Left renal cortex interstitium (tissue), 4 donors: Measurements from ENCODE around the gene COL9A3. TPM values are rescaled to one million over a fixed set of nuclear protein-coding genes. Genes with fewer than 3 reads are reported as not detected.
"Not testable (repeated sequence)": the region's sequence is repeated elsewhere in the genome, so short reads cannot be mapped to it uniquely, and the experiment has no call there.

Experiments
- DNase-seq, 4 donors: peaks; one replicate each; pipeline ENCODE4 v3.0.0-alpha.2; 2013; ENCODE audit warnings: low read depth in 4 of 4, low spot score in 2 of 4, missing footprints in 1 of 4
- polyA plus RNA-seq, 4 donors: library from polyadenylated mRNA; unstranded; fragments of 120-200 nt; gene quantifications; one replicate each; pipeline ENCODE4 v1.2.1, GENCODE V29; 2013; ENCODE audit not compliant: insufficient read length in 4 of 4

Gene COL9A3
- polyA plus RNA-seq, 4 donors, result 19.3 to 29.5 (median 24.9) TPM

GRCh38 chr20:62832212-62832922 is 15.5 kb downstream of the COL9A3 start:
- no peak for DNase-seq

GRCh38 chr20:62832951-62833391 is 16.1 kb downstream of the COL9A3 start:
- DNase-seq, result no peak

- DNase-seq, result no peak
Observed at GRCh38 chr20:62834967-62835730, 18.3 kb downstream of the COL9A3 start.

DNA sequence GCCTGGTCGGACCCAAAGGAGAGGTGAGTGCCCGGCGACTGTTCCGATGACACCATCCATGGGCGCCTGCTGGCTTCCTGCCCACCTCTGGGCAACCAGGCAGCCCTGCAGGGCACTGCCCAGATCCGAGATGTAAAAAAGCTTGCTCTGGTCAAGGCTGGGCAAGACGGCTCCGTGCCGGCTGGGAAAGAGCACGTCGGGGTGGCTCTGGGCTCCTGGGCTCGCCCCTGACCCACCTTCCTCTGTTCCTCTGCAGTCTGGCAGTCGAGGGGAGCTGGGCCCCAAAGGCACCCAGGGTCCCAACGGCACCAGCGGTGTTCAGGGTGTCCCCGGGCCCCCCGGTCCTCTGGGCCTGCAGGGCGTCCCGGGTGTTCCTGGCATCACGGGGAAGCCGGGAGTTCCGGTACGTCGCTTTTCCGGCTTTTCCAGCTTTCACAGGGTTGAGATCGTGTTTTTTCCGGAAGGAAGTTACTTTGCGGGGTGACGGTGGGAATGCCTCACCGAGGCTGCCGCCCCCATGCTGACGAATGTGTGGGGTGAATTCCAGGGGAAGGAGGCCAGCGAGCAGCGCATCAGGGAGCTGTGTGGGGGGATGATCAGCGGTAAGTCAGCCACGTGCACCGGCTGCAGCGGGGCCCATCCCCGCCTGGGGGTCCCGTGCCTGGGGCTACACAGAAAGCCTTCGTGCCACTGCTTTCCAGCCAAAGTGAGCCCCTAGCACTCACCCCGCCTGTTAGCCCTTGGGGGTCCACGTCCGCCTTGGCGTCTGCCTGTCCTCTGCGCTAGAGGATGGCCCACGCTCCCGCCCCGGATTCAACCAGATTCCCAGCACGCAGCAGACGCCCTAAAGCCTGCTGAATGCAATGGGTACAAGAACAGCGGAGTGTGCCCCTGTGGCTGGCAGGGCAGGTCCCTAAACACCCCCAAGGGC is 19.3 kb downstream of the COL9A3 start:
- DNase-seq, result no peak

DNA sequence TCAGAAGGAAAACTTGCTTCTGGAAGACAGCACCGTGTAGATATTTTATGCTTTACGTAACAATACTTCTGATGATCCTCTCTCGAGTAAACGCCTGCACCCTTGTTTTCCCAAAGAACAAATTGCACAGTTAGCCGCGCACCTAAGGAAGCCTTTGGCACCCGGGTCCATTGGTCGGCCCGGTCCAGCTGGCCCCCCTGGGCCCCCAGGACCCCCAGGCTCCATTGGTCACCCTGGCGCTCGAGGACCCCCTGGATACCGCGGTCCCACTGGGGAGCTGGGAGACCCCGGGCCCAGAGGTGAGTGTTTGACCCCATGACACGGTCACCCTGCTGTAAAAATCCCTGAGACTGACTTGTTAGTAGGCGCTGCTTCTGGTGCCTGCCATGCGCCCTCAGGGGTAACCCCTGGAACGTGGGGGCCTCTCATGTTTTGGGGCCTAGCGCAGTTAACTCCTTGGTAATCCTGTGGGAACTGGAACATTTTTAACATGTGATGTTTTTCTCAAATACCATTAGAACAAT is 20.2 kb downstream of the COL9A3 start:
- no peak for DNase-seq

DNA sequence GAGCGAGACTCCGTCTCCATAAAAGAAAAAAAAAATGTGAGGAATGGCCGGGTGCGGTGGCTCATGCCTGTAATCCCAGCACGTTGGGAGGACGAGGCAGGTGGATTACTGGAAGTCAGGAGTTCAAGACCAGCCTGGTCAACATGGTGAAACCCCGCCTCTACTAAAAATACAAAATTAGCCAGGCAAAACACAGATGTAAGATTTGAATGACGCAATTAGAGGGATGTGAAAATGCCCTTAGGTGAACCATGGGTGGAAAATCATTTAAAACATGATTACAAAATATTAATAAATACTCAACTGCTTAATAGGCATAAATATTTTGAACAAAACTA is 20.9 kb downstream of the COL9A3 start:
- no peak for DNase-seq

GRCh38 chr20:62838128-62838891 is 21.5 kb downstream of the COL9A3 start:
- no peak for DNase-seq

DNA sequence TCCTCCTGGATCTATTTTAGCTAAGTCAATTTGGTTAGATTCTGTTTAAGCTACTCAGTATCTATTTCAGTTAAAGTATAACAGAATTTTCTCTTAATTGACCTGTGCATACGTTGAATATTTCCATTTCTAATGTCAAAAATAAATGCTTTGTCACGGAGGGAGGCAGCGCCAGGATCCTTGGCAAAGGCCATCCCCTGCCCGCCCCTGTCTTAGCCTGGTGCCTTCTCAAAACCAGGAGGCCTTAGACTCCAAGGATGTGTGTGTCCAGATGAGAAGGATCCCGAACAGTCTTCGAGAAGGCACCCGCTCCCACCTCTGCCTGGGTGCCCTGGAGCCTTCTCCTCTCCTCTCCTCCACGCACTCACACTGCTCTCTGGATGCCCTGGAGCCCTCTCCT is 22.4 kb downstream of the COL9A3 start:
- DNase-seq, result no peak

- no peak for DNase-seq
Observed at GRCh38 chr20:62839816-62840215, 23.0 kb downstream of the COL9A3 start.

DNA sequence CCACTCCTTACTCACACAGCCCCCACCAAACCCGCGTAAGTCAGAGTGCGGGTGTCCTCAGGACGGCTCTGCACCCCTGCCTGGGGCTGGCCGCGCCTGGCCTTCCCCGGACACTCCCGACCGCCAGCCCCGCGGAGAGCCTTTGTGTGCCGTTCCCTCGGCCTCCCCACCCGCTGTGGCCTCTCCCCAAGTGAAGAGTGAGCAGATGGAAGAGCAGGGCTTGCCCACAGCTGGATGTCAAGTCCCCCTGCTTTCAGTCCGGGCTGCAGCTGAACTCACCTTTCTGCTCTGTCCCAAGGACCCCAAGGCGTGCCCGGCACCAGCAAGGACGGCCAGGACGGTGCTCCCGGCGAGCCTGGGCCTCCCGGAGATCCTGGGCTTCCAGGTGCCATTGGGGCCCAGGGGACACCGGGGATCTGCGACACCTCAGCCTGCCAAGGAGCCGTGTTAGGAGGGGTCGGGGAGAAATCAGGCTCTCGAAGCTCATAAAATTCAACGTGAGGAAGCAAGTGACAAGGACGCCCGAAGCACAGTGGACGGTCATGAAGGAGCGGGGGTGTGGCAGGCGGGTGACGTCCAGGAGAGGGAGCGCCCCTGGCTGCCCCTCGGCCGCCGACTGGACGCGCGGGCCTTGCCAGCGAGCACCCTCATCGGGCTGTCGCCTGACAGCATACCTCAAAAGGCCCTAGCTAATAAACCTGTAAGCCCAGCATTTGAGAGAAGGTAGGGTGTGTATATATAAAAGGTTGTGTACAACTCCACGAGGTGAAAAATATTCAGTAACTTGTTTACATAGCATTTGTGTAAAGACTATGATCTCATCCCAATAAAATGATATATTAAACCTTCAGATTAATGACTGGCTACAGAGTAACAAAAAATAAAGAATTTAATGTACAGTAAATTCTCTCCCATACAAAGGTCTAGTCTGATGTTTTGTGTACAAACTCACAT is 23.7 kb downstream of the COL9A3 start:
- DNase-seq, result no peak

DNA sequence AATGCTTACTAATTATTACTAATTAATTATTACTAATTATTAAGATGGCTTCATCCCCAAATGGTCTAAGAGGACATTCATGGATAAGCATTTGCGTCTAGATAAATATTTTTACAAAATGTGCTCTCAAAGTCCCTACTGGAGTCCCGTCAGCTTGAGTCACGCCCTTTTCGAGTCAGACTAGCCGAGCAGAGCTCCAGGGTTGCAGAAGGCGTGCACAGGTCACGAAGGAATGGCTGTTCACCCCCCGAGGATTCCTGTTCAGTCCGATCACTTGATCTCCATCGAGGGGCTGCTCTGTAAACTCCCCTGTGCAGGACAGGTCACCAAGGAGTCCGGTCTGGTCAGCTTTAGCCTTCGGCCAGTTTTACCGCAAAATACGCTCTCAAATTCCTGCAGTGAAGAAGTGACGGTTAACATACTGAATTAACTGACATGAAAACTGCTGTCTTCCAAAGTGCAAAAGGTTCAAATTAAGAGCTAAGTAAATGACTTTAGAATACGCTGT is 24.9 kb downstream of the COL9A3 start:
- no peak for DNase-seq

DNA sequence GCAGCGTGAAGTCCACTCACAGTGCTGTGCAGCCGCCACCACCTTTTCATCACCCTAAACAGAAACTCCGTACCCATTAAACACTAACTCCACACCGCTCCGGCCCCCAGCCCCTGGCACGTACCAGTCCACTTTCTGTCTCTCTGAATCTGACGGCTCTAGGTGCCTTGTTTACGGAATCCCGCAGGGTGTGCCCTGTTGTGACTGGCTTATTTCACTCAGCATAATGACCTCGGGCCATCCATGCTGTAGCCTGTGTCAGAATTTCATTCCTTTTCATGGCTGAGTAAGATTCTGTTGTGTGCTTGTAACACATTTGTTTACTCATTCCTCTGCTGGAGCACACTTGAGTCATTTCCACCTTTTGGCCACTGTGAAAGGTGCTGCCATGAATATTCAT is 26.8 kb downstream of the COL9A3 start:
- no peak for DNase-seq

GRCh38 chr20:62844182-62844581 is 27.3 kb downstream of the COL9A3 start:
- DNase-seq, result no peak

GRCh38 chr20:62845416-62846160 is 28.7 kb downstream of the COL9A3 start:
- no peak for DNase-seq

DNA sequence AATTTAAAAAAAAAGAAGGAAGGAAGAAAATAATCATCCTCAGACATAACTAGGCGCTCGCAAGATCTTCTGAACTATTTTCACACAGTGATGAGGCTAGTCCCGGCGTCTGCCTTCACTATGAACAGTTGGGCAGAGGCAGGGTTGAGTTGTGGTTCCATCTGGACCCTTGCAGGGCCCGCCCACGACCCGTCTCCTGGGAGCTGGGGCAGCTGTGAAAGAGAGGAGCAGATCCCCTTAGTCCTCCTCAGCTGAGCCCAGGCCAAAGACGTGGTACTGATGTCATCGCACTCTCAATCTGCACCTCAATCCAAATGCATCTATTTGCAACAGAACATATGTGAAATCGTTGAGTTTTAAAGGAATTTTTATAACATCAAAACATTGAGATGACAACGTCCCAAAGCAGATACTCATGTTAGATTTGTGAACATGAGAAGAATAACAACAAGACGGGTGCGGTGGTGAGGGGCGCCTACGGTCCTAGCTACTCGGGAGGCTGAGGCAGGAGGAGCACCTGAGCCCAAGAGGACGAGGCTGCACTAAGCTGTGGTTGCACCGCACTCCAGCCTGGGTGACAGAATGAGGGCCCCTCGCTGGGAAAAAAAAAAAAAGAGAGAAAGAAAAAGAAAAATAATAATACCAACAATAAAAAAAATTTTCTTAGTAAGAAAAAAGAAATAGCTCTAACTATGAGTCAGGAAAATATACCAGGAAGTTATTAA is 29.5 kb downstream of the COL9A3 start:
- no peak for DNase-seq

- not testable (repeated sequence) for DNase-seq
Observed at GRCh38 chr20:62848917-62849316, 32.1 kb downstream of the COL9A3 start.

DNA sequence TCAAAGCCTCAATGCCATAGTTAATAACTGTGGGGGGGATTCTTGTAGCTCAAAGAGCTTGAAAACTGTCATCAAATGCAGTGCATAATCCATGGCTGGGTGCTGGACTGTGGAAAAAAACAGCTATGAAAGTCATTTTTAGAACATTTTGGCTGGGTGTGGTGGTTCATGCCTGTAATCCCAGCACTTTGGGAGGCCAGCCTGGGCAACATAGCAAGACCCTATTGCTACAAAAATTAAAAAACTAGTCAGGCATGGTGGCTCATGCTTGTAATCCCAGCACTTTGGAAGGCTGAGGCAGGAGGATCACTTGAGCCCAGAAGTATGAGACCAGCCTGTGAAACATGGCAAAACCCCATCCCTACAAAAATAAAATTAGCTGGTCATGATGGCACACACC is 32.6 kb downstream of the COL9A3 start:
- no peak for DNase-seq
